UCSD-AML1 (cell line): ENCODE data around the gene HSH2D.
"Not testable (repeated sequence)": the region's sequence is repeated elsewhere in the genome, so short reads cannot be mapped to it uniquely, and the experiment has no call there.

Experiments used
- DNase-seq: peaks from one replicate; lab custom pipeline; 2025; ENCODE audit not compliant: unreplicated experiment; lab: John Stamatoyannopoulos, UW

The HSH2D gene

DNA sequence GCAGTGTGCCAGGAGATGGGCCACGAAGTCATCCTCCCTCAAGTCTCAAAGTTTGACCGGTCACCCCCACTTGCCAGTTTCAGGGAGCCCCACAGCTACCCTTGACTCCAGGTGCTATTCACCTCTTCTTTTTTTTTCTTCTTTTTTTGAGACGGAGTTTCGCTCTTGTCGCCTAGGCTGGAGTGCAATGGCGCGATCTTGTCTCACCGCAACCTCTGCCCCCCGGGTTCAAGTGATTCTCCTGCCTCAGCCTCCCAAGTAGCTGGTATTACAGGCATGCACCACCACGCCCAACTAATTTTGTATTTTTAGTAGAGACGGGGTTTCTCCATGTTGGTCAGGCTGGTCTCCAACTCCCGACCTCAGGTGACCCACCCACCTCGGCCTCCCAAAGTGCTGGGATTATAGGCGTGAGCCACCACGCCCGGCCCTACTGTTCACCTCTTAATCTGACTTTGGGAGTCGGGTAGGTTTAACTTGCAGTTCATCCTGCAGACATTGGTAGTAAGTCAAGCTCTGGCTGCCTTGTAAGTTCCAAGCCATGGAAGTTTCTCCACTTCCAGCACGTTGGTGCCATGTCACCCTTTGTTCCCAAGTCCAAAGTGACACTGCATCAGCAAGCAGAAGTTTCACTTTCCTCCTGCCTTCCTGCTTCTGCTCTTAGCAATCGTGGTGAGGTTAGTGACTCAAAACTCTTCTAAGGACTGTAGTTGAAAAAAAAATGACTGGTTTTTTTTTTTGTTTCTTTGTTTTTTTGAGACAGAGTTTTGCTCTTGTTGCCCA lies 24.2 kb upstream of the HSH2D start:
- DNase-seq: not testable (repeated sequence)

- no peak for DNase-seq
Measured at GRCh38 chr19:16121141-16121540, 22.3 kb upstream of the HSH2D start.

GRCh38 chr19:16121967-16122366 lies 21.5 kb upstream of the HSH2D start:
- no peak for DNase-seq

GRCh38 chr19:16124953-16125352 lies 18.5 kb upstream of the HSH2D start:
- no peak for DNase-seq

DNA sequence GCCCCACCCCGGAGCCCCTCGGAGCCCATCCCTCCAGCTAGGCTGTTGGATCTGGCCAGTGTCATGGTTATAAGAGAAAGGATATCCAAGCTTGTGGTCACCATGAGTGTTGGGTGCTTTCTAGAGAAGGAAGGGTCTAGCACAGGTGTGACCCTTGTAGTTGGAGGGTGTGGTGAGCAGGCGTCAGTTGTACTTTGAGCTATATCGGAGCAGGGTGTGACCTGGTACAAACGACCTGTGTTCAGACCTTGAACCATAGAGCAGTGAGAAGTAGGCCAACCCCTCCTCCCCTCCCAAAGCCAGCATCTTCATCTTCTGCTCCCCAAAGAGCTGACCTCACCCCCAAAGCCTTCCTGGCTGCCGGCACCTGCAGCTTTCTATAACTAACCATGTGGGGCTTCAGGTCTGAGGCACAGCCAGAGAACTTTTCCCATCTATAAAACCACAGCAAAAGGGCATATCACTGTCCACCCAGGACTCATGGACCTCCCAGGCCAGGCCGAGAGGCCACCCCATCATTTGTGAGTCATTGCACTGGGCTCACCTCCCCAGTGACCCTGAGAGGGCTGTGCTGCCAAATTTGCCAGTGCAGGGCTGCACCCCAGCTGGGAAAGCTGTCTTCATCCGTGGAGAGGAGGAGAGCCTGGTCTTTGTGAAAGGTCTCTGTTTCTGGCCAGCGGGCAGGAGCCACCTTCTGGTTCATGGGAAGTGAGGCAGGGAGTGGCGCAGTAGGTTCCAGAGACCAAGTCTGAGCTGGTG lies 17.6 kb upstream of the HSH2D start:
- DNase-seq: no peak

DNA sequence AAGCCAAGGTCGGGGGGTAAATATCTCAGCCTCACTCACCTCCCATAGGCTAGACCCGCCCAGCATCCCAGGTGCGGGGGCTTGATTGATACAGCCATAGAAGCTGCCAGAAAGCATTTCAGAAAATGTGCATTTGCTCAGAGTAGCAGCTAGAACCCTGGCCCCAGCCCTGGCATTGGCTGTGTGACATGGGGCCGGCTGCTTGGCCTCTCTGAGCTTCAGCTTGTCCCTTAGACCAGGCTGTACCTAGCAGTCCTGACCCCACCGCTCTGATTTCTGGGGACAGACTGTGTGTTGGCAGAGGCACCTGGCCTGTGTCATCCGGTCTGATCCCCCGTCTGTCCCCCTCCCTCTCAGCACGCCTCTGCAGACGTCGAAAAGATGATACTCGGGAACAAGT lies 16.4 kb upstream of the HSH2D start:
- DNase-seq: no peak

- no peak for DNase-seq
Measured at GRCh38 chr19:16127776-16128371, 15.6 kb upstream of the HSH2D start.

- DNase-seq: no peak
Measured at GRCh38 chr19:16131648-16132047, 11.8 kb upstream of the HSH2D start.

GRCh38 chr19:16133818-16134217 lies 9.7 kb upstream of the HSH2D start:
- no peak for DNase-seq

GRCh38 chr19:16134510-16134909 lies 9.0 kb upstream of the HSH2D start:
- DNase-seq: no peak

GRCh38 chr19:16135430-16136127 lies 7.9 kb upstream of the HSH2D start:
- peak; percentile 18 for DNase-seq

DNA sequence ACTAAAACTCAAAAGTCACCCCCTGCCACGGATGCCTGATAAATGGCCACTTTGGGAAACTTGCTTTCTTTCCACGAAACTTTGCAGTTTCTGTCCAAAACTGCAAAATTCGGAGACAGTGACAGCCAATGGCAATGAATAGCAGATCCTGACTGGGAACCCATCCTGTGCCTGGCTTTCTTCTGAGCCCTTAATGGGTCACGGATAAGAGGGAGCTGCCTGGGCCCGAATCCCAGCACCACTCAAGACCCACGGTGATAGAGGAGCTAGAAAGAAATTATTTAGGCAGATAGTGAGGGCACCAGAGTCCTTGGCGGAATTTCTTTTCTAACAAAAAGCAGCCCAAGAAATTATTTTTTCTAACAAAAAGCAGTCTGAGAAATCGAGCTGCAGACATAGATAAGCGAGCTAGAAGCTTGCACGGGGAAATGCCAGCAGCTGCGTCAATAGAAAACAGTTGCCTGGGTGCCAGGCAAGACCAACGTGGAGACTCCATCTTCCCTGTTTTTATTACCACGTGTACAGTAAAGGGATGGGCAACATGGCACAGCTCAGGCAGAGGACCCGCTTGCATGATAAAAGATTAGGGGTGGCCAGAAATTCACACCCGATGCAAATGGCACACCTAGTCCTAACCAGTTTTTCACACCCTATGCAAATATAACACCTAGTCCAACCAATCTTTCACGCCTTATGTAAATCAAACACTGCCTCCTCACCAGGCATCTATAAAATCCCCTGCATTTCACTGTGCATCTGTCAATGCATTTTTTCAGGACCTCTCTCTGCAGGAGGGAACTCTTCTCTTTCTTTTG lies 7.1 kb upstream of the HSH2D start:
- DNase-seq: no peak

DNA sequence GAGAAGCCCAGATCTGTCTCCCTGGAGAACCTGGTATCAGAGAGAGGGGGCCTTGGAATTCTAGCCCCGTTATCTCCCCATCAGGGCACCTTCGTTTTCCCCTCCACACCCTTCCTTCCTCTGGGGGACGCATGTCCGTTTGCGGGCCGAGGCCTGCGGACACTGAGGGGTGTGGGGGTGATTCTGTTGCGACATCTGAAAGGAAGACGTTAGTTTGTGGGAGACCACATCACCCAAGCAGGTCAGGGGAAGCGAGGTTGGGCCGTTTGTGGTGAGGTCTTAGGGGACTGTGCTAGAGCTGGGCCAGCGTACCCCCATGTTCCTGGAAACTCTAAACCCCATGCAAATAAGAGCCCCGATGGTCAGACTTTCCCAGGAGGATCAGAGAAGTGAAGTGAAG lies 3.7 kb upstream of the HSH2D start:
- peak; percentile 81 for DNase-seq

GRCh38 chr19:16141043-16141442 lies 2.4 kb upstream of the HSH2D start:
- DNase-seq: no peak

DNA sequence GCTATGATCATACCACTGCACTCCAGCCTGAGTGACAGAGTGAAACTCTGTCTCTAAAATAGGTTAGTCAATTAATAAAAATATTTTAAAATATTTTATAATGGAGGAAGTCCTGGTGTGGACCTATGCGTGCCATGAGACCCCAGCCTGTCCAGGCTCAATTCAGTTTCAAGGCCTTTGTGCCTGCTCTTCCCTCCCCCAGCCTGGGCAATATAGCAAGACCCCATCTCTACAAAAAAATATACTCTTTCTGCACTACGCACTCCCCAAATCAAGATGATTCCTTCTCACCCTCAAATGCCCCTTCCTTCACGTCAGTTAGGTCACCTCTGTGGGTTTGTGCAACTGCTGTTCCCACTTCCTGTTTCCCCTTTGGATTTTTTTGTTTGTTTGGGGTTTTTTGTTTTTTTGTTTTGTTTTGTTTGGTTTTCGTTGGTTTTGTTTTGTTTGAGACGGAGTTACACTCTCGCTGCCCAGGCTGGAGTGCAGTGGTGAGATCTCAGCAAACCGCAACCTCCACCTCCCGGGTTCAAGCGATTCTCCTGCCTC lies 1.4 kb upstream of the HSH2D start:
- DNase-seq: no peak

DNA sequence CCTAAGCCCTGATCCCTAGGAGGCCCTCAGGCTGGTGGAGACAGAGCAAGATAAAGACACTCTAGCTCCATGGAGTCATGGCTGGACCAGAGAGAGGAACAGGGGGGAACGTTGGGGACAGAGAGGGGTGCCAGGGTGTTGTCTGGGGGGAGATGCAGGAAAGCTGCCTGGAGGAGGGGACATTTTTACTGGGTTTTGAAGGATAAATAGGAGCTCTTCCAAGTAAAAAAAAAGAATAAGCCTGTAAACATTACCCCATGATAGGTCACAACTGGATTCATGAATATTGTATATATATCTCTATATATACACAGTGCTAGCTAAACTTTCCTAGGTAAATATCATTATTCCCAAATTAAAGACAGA lies 714 bp downstream of the HSH2D start:
- no peak for DNase-seq

DNA sequence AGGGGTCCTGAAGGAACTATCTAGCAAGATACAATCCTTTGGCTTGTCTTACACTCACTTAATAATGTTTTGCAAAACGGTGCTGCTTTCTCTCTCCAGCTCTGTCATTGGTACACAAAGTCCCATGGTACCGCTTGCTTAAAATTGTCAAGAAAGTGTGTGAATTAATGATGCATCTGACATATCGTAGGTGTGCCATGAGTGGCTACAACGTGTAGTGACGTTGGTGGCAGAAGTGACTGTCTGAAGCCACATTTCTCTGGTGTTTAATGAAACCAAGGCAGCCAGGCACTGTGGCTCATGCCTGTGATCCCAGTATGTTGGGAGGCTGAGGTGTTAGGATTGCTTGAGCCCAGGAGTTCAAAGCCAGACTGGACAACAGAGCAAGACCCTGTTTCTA lies 2.6 kb downstream of the HSH2D start:
- no peak for DNase-seq

DNA sequence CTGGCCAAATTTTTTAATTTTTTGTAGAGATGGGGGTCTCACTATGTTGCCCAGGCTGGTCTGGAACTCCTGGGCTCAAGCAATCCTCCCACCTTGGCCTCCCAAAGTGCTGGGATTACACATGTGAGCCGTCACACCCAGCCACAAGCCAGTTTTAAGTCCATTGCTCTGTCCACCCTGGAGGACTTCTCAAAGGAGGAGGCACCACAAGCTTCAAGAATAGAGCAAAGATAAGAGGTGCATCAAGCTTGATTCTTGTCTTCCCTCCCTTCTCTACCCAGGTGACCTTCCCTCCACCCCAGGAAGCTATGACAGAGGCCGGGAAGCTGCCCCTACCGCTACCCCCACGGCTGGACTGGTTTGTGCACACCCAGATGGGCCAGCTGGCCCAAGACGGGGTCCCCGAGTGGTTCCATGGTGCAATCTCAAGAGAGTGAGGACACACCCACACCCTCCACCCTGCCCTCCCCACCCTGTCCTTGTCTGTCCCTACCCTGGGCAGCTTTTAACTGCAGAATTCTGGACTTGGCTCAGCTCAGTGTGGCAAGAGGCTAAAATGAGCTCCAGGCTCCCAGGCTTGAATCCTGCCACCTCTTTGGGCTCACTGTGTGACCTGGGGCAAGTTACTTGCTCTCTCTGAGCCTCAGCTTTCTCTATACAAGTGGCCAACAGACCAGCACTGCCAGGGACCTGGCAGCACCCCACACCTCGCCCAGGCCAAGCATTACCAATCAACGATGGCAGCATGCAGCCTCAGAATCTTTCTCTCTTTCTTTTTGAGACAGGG lies 5.2 kb downstream of the HSH2D start:
- DNase-seq: no peak

GRCh38 chr19:16153582-16154336 lies 10.3 kb downstream of the HSH2D start:
- DNase-seq: no peak
